HCT116 (cell line): ENCODE measurements around the gene TRIM6. TPM values are rescaled to one million over a fixed set of nuclear protein-coding genes. Genes with fewer than 3 reads are reported as not detected.

ENCODE experiments used
- ATAC-seq: fragments of 200-7000 bp; cut with Tn5 transposase; 2 replicates; pipeline ENCODE4 v1.9.1; 2020; ENCODE audit warnings: mild to moderate bottlenecking, moderate library complexity
- BruUV-seq: library from RNA; stranded (reverse); fragments of 400-500 nt; replicated peaks from 2 replicates; lab custom pipeline; 2021; lab: Mats Ljungman, UMichigan
- CTCF ChIA-PET: fragments of 300-600 bp; sonication (Branson Sonifier 250); formaldehyde crosslinking; loops from one replicate; lab custom pipeline; 2021; ENCODE audit warnings: antibody characterized with exemption; lab: Charles Lee
- POLR2A ChIA-PET: fragments of 300-600, 350-600 bp; sonication (Branson Sonifier 250); formaldehyde crosslinking; loops from one replicate; lab custom pipeline; 2021; ENCODE audit warnings: antibody characterized with exemption; lab: Charles Lee
- RAD21 ChIA-PET, 2 experiments: fragments of 300-600 bp; sonication (Branson Sonifier 250); formaldehyde crosslinking; loops; one replicate each; lab custom pipeline; 2023; ENCODE audit warnings: low total read pairs in 2 of 2; ENCODE audit not compliant: uncharacterized antibody in 2 of 2, unreplicated experiment in 2 of 2, low non-redundant PET in 1 of 2; lab: Charles Lee
- DNase-seq: peaks from one replicate; pipeline ENCODE4 v3.0.0-alpha.2; 2010; ENCODE audit warnings: low read depth, low spot score
- H2AFZ ChIP-seq: fragments of 200-600 bp; shearing (Covaris generic), sonication (generic); 2 replicates; pipeline ENCODE4 v1.6.1; 2017; ENCODE audit warnings: low read depth, mixed run types, mixed read lengths, antibody characterized with exemption, low read length; ENCODE audit not compliant: poor library complexity, severe bottlenecking
- H3K27ac ChIP-seq: 2 replicates; pipeline ENCODE4 v1.5.1; 2012; ENCODE audit warnings: low read depth, low read length
- H3K27me3 ChIP-seq: fragments of 200-600 bp; sonication (generic); 2 replicates; pipeline ENCODE4 v1.6.1; 2016; ENCODE audit warnings: mixed run types, low read length, mixed read lengths; ENCODE audit not compliant: insufficient read depth
- H3K36me3 ChIP-seq, 2 experiments: fragments of 200-500 bp in 1 of 2; fragments of 200-600 bp in 1 of 2; sonication (Bioruptor generic) in 1 of 2; sonication (generic) in 1 of 2; 2 replicates each; pipeline versions ENCODE4 v1.5.1 to v1.6.1; 2014 to 2016; ENCODE audit warnings: low read length in 2 of 2, inconsistent platforms in 1 of 2, mixed read lengths in 1 of 2, mixed run types in 1 of 2; ENCODE audit not compliant: insufficient read depth in 2 of 2, control insufficient read depth in 1 of 2
- H3K4me1 ChIP-seq, 2 experiments: fragments of 200-600 bp in 1 of 2; sonication (generic) in 1 of 2; 2 replicates each; pipeline versions ENCODE4 v1.5.1 to v1.6.1; 2012 to 2017; ENCODE audit warnings: low read length in 2 of 2, inconsistent platforms in 1 of 2, mild to moderate bottlenecking in 1 of 2, mixed read lengths in 1 of 2, mixed run types in 1 of 2, moderate library complexity in 1 of 2; ENCODE audit not compliant: insufficient read depth in 2 of 2, control insufficient read depth in 1 of 2
- H3K4me2 ChIP-seq: fragments of 200-600 bp; sonication (generic); 2 replicates; pipeline ENCODE4 v1.6.1; 2017; ENCODE audit warnings: mixed run types, low read length, mixed read lengths
- H3K4me3 ChIP-seq, 2 experiments: fragments of 200-600 bp in 1 of 2; sonication (generic) in 1 of 2; replicated peaks in 1 of 2; 2 replicates each; pipeline ENCODE4 v1.5.1; 2011 to 2016; ENCODE audit warnings: low read length in 2 of 2, control low read depth in 1 of 2, low read depth in 1 of 2, mild to moderate bottlenecking in 1 of 2, mixed read lengths in 1 of 2, mixed run types in 1 of 2
- H3K79me2 ChIP-seq: fragments of 200-600 bp; sonication (generic); 2 replicates; pipeline ENCODE4 v1.6.1; 2017; ENCODE audit warnings: mild to moderate bottlenecking, mixed run types, low read length, moderate library complexity, mixed read lengths; ENCODE audit not compliant: insufficient read depth
- H3K9ac ChIP-seq: fragments of 200-600 bp; sonication (generic); 2 replicates; pipeline ENCODE4 v1.6.1; 2016; ENCODE audit warnings: low read length, mixed read lengths
- H3K9me2 ChIP-seq: fragments of 200-600 bp; sonication (generic), shearing (Covaris generic); 2 replicates; pipeline ENCODE4 v1.6.1; 2017; ENCODE audit warnings: mixed run types, mild to moderate bottlenecking, moderate library complexity; ENCODE audit not compliant: insufficient read depth
- H3K9me3 ChIP-seq, 2 experiments: fragments of 200-500 bp in 1 of 2; fragments of 200-600 bp in 1 of 2; sonication (Bioruptor generic) in 1 of 2; sonication (generic) in 1 of 2; 2 replicates each; pipeline ENCODE4 v1.6.1; 2014 to 2017; ENCODE audit warnings: low read length in 2 of 2, mixed read lengths in 2 of 2, inconsistent platforms in 1 of 2, low read depth in 1 of 2, mild to moderate bottlenecking in 1 of 2, mixed run types in 1 of 2, moderate library complexity in 1 of 2; ENCODE audit not compliant: control insufficient read depth in 1 of 2, insufficient read depth in 1 of 2
- H4K20me1 ChIP-seq: fragments of 200-600 bp; sonication (generic), shearing (Covaris generic); 2 replicates; pipeline ENCODE4 v1.6.1; 2017; ENCODE audit warnings: mixed run types, mild to moderate bottlenecking, moderate library complexity; ENCODE audit not compliant: insufficient read depth
- FOSL1 ChIP-seq: IDR thresholded peaks from 2 replicates; pipeline ENCODE4 v1.6.1; 2012; ENCODE audit warnings: low read depth
- RAD21 ChIP-seq: IDR thresholded peaks from 2 replicates; pipeline ENCODE4 v1.6.1; 2012; ENCODE audit warnings: low read depth, mild to moderate bottlenecking
- ZNF274 ChIP-seq: fragments of 200-500 bp; sonication (Bioruptor generic); IDR thresholded peaks from 2 replicates; pipeline ENCODE4 v1.6.1; 2014; ENCODE audit warnings: mild to moderate bottlenecking, low read depth, low read length, inconsistent platforms
- intact Hi-C: fragments of 100-400 bp; cut with micrococcal nuclease; formaldehyde crosslinking; loops from 2 replicates; pipeline ENCODE4 v1.10.0; 2022
- total RNA-seq: library from RNA; stranded (reverse); gene quantifications from one replicate; pipeline ENCODE4 v1.2.1, GENCODE V29; 2021; ENCODE audit not compliant: unreplicated experiment
- TF ChIP-seq, protein P1 (sequence below): IDR thresholded peaks from 2 replicates; pipeline ENCODE4 v1.6.1; 2012
- TF ChIP-seq, protein P2 (sequence below), 3 experiments: fragments of 200-600 bp in 1 of 3; sonication (generic) in 1 of 3; IDR thresholded peaks in 2 of 3; conservative IDR thresholded peaks in 1 of 3; 2 replicates each; pipeline ENCODE4 v1.5.1; 2012 to 2017; ENCODE audit warnings: low read depth in 2 of 3, low read length in 2 of 3, antibody characterized with exemption in 1 of 3, borderline replicate concordance in 1 of 3, control low read depth in 1 of 3, mild to moderate bottlenecking in 1 of 3, mixed read lengths in 1 of 3, mixed run types in 1 of 3, moderate library complexity in 1 of 3; ENCODE audit not compliant: insufficient read depth in 1 of 3

TRIM6 gene
- total RNA-seq, 1 experiment from 2014 or later, result 3.0 TPM

DNA sequence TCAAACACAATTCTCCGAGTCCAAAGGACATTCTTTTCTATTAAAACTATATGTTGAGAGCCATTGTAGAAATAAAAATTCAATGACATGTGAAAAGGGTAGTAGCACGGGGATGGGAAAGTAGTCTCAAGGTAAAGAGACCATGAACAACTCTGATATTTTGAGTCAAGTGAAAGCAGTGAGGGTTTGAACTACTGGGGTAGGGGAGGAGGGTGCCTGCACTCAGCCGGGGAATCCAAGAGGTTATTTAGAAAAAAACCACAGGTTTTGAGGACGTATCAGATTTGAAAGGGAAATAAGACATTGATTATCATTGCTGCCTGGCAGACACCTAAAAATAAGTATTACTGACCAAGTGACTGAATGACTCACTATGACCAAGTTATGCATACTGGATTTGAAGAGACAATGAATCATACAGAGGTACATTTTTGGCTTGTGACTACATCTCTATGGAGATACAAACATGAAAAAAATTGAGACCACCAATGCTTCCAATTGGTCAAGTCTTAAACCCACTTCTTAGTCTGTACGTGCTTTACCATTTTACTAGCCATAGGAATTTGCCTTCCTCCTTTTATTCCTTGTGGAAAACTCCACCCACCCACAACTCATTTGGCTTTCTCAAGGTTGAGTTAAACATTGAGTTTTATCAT is 45.9 kb upstream of the TRIM6 start (continued):
- TF ChIP-seq, protein P1, sequence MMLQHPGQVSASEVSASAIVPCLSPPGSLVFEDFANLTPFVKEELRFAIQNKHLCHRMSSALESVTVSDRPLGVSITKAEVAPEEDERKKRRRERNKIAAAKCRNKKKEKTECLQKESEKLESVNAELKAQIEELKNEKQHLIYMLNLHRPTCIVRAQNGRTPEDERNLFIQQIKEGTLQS, result 0 out of 2 replicates have a peak, but pooled peaks have one; percentile 22
- peak; percentile 95 for TF ChIP-seq FOSL1
- no peak for TF ChIP-seq ZNF274

DNA sequence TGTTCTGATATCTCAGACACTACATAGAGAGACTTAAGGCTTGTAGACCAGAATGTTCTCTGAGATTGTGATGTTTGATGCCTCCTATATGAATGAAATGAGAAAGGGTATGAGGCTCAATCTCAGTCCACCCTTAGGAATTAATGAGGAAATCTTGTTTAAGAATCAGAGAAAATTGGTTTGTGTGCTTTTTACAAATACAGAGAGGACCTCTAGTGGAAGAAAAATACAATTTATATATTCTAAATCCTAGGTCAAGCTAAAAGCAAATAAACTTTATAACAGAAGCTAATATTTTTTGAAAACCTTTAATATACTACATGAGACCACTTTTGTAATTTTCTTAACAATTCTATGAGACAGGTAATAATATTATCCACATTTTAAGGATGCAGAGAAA is 43.1 kb upstream of the TRIM6 start:
- Histone ChIP-seq H3K4me2 (no peak overlapping the region), H3K79me2 (no peaks in the 10 kb centered on the region), H3K9me3 (no peaks in the 10 kb centered on the region), H3K36me3 (no peaks in the 10 kb centered on the region), H4K20me1 (no peaks in the 10 kb centered on the region), H3K4me3 (no peak overlapping the region), H3K27me3 (peaks cover 37% of the 10 kb centered on the region), H3K4me1 (peaks cover 3 to 13% of the 10 kb centered on the region in 2 experiments), H3K9me2 (no peaks in the 10 kb centered on the region), H3K9ac (no peak overlapping the region), H3K27ac (no peak overlapping the region), H2AFZ (no peak overlapping the region)
- no peak for ATAC-seq
- BruUV-seq, result no TSS peak
- ChIA-PET RAD21 (no interaction called here), CTCF (interaction anchor here (0.6 to 1.0 kb wide), 4 partner anchors 47 to 428 kb away, joined by 3 to 7 read pairs (median 3); no protein-coding TSS in a partner anchor), POLR2A (no interaction called here)
- no peak for DNase-seq
- peak; percentile 67 for TF ChIP-seq RAD21
- TF ChIP-seq, protein P1, result no peak
- TF ChIP-seq, protein P2, sequence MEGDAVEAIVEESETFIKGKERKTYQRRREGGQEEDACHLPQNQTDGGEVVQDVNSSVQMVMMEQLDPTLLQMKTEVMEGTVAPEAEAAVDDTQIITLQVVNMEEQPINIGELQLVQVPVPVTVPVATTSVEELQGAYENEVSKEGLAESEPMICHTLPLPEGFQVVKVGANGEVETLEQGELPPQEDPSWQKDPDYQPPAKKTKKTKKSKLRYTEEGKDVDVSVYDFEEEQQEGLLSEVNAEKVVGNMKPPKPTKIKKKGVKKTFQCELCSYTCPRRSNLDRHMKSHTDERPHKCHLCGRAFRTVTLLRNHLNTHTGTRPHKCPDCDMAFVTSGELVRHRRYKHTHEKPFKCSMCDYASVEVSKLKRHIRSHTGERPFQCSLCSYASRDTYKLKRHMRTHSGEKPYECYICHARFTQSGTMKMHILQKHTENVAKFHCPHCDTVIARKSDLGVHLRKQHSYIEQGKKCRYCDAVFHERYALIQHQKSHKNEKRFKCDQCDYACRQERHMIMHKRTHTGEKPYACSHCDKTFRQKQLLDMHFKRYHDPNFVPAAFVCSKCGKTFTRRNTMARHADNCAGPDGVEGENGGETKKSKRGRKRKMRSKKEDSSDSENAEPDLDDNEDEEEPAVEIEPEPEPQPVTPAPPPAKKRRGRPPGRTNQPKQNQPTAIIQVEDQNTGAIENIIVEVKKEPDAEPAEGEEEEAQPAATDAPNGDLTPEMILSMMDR (IDR thresholded peaks at IDR 0.05 in 2 of 3, conservative IDR thresholded peaks at IDR 0.05 in 1 of 3; ENCODE audit: borderline replicate concordance in 1 of 3, insufficient read depth in 1 of 3, low read depth in 2 of 3, low read length in 2 of 3), result peak; percentile 11 to 43 (median 38); a peak in 4 of 6 replicates
- intact Hi-C loops, result loop anchor here (2.0 to 10.0 kb wide), 3 partner anchors 76 to 429 kb away; partner anchors contain the start of gene OR51V1
